HEK293T (cell line): ENCODE results near the gene MAK.

Experiments used
- FOXA1 ChIP-seq: fragments of 450-650 bp; IDR thresholded peaks from 2 replicates; pipeline ENCODE4 v1.6.1; 2016; ENCODE audit warnings: mild to moderate bottlenecking
- HDGF ChIP-seq: fragments of 450-650 bp; IDR thresholded peaks from 2 replicates; pipeline ENCODE4 v1.6.1; 2017; ENCODE audit warnings: antibody characterized with exemption, borderline replicate concordance
- NFRKB ChIP-seq: fragments of 450-650 bp; IDR thresholded peaks from 2 replicates; pipeline ENCODE4 v1.6.1; 2016; ENCODE audit warnings: mild to moderate bottlenecking, moderate library complexity

GRCh38 chr6:10763006-10763405 lies 75.3 kb downstream of the MAK start:
- TF ChIP-seq FOXA1 (no peak), NFRKB (no peak), HDGF (no peak)
